Gastrocnemius medialis (tissue), 4 donors: Measurements from ENCODE around the gene TMPRSS4. TPM values are rescaled to one million over a fixed set of nuclear protein-coding genes. Genes with fewer than 3 reads are reported as not detected.

Experiments used
- ATAC-seq, 2 donors: fragments of 150-250 bp; one replicate each; pipeline ENCODE4 v1.9.1; 2016
- DNase-seq, 2 donors: peaks; one replicate each; pipeline ENCODE4 v3.0.0-alpha.2; 2019
- H3K27ac ChIP-seq, 4 donors: fragments of 200-600 bp; sonication (generic); 1 replicate in 1 of 4; 2 replicates in 3 of 4; pipeline ENCODE4 v1.5.1; 2016 to 2018; ENCODE audit warnings: mild to moderate bottlenecking in 2 of 4, moderate library complexity in 1 of 4
- H3K27me3 ChIP-seq, 3 donors: fragments of 200-600 bp; sonication (generic) in 2 of 3; 1 replicate in 1 of 3; 2 replicates in 2 of 3; pipeline versions ENCODE4 v1.5.1 to v1.6.0; 2016 to 2019; ENCODE audit warnings: mild to moderate bottlenecking in 1 of 3, moderate library complexity in 1 of 3
- H3K36me3 ChIP-seq, 2 donors: fragments of 200-600 bp; sonication (generic) in 1 of 2; one replicate each; pipeline ENCODE4 v1.5.1; 2017 to 2018
- H3K4me1 ChIP-seq, 2 donors: fragments of 200-600 bp; sonication (generic) in 1 of 2; one replicate each; pipeline ENCODE4 v1.5.1; 2016 to 2017; ENCODE audit warnings: mild to moderate bottlenecking in 2 of 2
- H3K4me3 ChIP-seq, 4 donors: fragments of 200-600 bp; sonication (generic) in 3 of 4; 1 replicate in 1 of 4; 2 replicates in 3 of 4; pipeline ENCODE4 v1.5.1; 2016 to 2019; ENCODE audit warnings: mild to moderate bottlenecking in 2 of 4
- H3K9me3 ChIP-seq, 3 donors: fragments of 200-600 bp; sonication (generic) in 2 of 3; 1 replicate in 1 of 3; 2 replicates in 2 of 3; pipeline ENCODE4 v1.5.1; 2016 to 2019
- POLR2A ChIP-seq, 2 donors: fragments of 450-650 bp; IDR thresholded peaks; one replicate each; pipeline ENCODE4 v1.6.1; 2017; ENCODE audit warnings: antibody characterized with exemption in 2 of 2, mild to moderate bottlenecking in 2 of 2, moderate library complexity in 2 of 2
- in situ Hi-C, 4 donors: fragments of 200-750 bp; cut with MboI; loops; one replicate each; pipeline versions ENCODE4 v1.15.0 to v1.8.0; 2017; ENCODE audit warnings: low sequenced_read_pairs in 4 of 4
- intact Hi-C: fragments of 100-400 bp; cut with DNase I; formaldehyde crosslinking; loops from one replicate; pipeline ENCODE4 v1.15.1; 2023; ENCODE audit warnings: low total_unique reads
- total RNA-seq, 4 donors: library from RNA; depleted of rRNA; stranded (reverse); fragments of >200 nt; gene quantifications; one replicate each; pipeline versions ENCODE4 v1.1.0 to v1.2.3, GENCODE V29; 2016
- TF ChIP-seq, protein P1 (sequence below), 5 experiments: fragments of 450-650 bp in 3 of 5; fragments of 200-600 bp in 2 of 5; sonication (generic) in 2 of 5; IDR thresholded peaks in 4 of 5; conservative IDR thresholded peaks in 1 of 5; 1 replicate in 4 of 5; 2 replicates in 1 of 5; pipeline ENCODE4 v1.5.1; 2016 to 2019; ENCODE audit warnings: antibody characterized with exemption in 5 of 5, mild to moderate bottlenecking in 3 of 5, moderate library complexity in 3 of 5

The TMPRSS4 gene
- total RNA-seq, 4 donors from 2014 or later = 1.1 TPM; not detected in 3

GRCh38 chr11:118164885-118165284 lies 88.0 kb downstream of the TMPRSS4 start:
- Histone ChIP-seq H3K4me3 (no peak overlapping the region), H3K27me3 (no peaks in the 10 kb centered on the region), H3K36me3 (no peaks in the 10 kb centered on the region), H3K27ac (no peak overlapping the region), H3K9me3 (no peaks in the 10 kb centered on the region), H3K4me1 (no peaks in the 10 kb centered on the region)
- in situ Hi-C loops (no loop called here), intact Hi-C loops (no loop called here)
- no peak for DNase-seq
- no peak for ATAC-seq
- TF ChIP-seq, protein P1, sequence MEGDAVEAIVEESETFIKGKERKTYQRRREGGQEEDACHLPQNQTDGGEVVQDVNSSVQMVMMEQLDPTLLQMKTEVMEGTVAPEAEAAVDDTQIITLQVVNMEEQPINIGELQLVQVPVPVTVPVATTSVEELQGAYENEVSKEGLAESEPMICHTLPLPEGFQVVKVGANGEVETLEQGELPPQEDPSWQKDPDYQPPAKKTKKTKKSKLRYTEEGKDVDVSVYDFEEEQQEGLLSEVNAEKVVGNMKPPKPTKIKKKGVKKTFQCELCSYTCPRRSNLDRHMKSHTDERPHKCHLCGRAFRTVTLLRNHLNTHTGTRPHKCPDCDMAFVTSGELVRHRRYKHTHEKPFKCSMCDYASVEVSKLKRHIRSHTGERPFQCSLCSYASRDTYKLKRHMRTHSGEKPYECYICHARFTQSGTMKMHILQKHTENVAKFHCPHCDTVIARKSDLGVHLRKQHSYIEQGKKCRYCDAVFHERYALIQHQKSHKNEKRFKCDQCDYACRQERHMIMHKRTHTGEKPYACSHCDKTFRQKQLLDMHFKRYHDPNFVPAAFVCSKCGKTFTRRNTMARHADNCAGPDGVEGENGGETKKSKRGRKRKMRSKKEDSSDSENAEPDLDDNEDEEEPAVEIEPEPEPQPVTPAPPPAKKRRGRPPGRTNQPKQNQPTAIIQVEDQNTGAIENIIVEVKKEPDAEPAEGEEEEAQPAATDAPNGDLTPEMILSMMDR (IDR thresholded peaks at IDR 0.05 in 4 of 5, conservative IDR thresholded peaks at IDR 0.05 in 1 of 5) = no peak
- no peak for TF ChIP-seq POLR2A (IDR thresholded peaks at IDR 0.05)

DNA sequence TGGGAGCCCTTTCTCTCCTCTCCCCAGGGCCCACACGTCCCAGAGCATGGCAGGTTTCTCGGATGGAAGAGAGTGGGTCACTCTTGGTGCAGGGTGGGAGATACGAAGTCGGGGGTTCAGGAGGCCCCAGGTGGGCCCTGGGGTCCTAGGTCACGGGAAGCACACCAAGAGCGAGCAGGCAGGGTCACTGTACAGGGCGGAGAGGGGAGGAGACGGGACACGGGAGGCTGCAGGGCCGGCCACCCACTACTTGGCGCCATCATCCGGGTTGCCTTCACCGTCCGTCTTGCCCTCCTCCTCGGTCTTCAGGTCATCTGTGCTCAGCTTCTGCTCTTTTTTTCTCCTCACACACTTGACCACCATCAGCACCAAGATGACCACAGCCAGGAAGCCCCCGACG lies 89.8 kb downstream of the TMPRSS4 start:
- Histone ChIP-seq H3K27me3 (no peaks in the 10 kb centered on the region), H3K9me3 (no peaks in the 10 kb centered on the region), H3K27ac (no peak overlapping the region), H3K4me3 (no peak overlapping the region), H3K36me3 (no peaks in the 10 kb centered on the region), H3K4me1 (peaks cover 5 to 10% of the 10 kb centered on the region in 2 donors)
- no peak for DNase-seq
- in situ Hi-C loops (no loop called here), intact Hi-C loops (no loop called here)
- no peak for ATAC-seq
- TF ChIP-seq, protein P1 (IDR thresholded peaks at IDR 0.05 in 4 of 5, conservative IDR thresholded peaks at IDR 0.05 in 1 of 5) = no peak
- no peak for TF ChIP-seq POLR2A (IDR thresholded peaks at IDR 0.05)

- no peak overlapping the region for H3K27ac ChIP-seq
- in situ Hi-C loops (no loop called here), intact Hi-C loops (no loop called here)
- no peak for ATAC-seq
- H3K4me1 ChIP-seq = peaks cover 5 to 15% of the 10 kb centered on the region in 2 donors
- H3K27me3 ChIP-seq = no peaks in the 10 kb centered on the region
- H3K36me3 ChIP-seq = no peaks in the 10 kb centered on the region
- no peak for DNase-seq
- no peaks in the 10 kb centered on the region for H3K9me3 ChIP-seq
- H3K4me3 ChIP-seq = no peak overlapping the region
- no peak for TF ChIP-seq POLR2A (IDR thresholded peaks at IDR 0.05)
- TF ChIP-seq, protein P1 (IDR thresholded peaks at IDR 0.05 in 4 of 5, conservative IDR thresholded peaks at IDR 0.05 in 1 of 5) = no peak
These were observed 90.4 kb downstream of the TMPRSS4 start for GRCh38 chr11:118167253-118167652.

GRCh38 chr11:118167906-118168305 lies 91.0 kb downstream of the TMPRSS4 start:
- no peaks in the 10 kb centered on the region for H3K27me3 ChIP-seq
- H3K4me3 ChIP-seq = no peak overlapping the region
- no peak for TF ChIP-seq POLR2A (IDR thresholded peaks at IDR 0.05)
- TF ChIP-seq, protein P1 (IDR thresholded peaks at IDR 0.05 in 4 of 5, conservative IDR thresholded peaks at IDR 0.05 in 1 of 5) = no peak
- H3K9me3 ChIP-seq = no peaks in the 10 kb centered on the region
- H3K27ac ChIP-seq = no peak overlapping the region
- intact Hi-C loops (no loop called here), in situ Hi-C loops (no loop called here)
- DNase-seq (no peak), ATAC-seq (no peak)
- H3K4me1 ChIP-seq = peaks cover 5 to 15% of the 10 kb centered on the region in 2 donors
- no peaks in the 10 kb centered on the region for H3K36me3 ChIP-seq

- ATAC-seq (no peak), DNase-seq (no peak)
- H3K27ac ChIP-seq = no peak overlapping the region
- TF ChIP-seq, protein P1 (IDR thresholded peaks at IDR 0.05 in 4 of 5, conservative IDR thresholded peaks at IDR 0.05 in 1 of 5) = no peak
- no peak for TF ChIP-seq POLR2A (IDR thresholded peaks at IDR 0.05)
- H3K4me1 ChIP-seq = peaks cover 5 to 15% of the 10 kb centered on the region in 2 donors
- no peaks in the 10 kb centered on the region for H3K9me3 ChIP-seq
- in situ Hi-C loops = no loop called here
- no peak overlapping the region for H3K4me3 ChIP-seq
- no peaks in the 10 kb centered on the region for H3K27me3 ChIP-seq
- H3K36me3 ChIP-seq = no peaks in the 10 kb centered on the region
- intact Hi-C loops = no loop called here
These were observed 91.4 kb downstream of the TMPRSS4 start for GRCh38 chr11:118168316-118168715.
